HG03159 (cell line): Measurements from ENCODE around the gene CFAP206.

Experiments used
- ATAC-seq: cut with Tn5 transposase; IDR thresholded peaks from one replicate; pipeline ENCODE4 v1.9.1; 2021; ENCODE audit warnings: mild to moderate bottlenecking, moderate library complexity; ENCODE audit not compliant: unreplicated experiment

The CFAP206 gene

DNA sequence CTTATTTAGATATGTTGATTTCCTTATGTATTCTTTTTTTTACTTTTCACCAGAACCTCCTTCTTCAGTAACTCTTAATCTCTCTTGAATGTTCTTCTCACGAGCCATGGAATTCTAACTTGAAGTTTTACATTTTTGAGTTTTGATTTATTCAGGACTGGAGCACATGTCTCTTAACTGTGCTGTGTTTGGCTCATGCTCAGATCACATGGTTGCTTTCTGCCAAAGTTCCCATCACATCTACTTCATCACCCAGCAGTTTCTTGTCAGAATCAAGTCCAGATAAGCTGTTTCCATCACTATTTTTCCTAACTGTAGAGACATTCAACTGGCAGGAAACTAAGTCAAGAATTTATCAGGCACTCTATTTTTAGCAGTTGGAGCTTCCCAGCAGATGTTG is 96.7 kb downstream of the CFAP206 start:
- no peak for ATAC-seq
